AG04449 (cell line): ENCODE results near the gene MATN1.
"Not testable (repeated sequence)": the region's sequence is repeated elsewhere in the genome, so short reads cannot be mapped to it uniquely, and the experiment has no call there.

Source experiments
- CTCF ChIA-PET: fragments of 350-600 bp; formaldehyde crosslinking; extraction: SDS; loops from one replicate; lab custom pipeline; 2021; ENCODE audit warnings: antibody characterized with exemption; lab: Yijun Ruan, JAX
- POLR2A ChIA-PET: fragments of 400-600, 350-600 bp; formaldehyde crosslinking; extraction: SDS; loops from one replicate; lab custom pipeline; 2020; ENCODE audit warnings: antibody characterized with exemption, inconsistent platforms; lab: Yijun Ruan, JAX
- DNase-seq: peaks from one replicate; pipeline ENCODE4 v3.0.0-alpha.2; 2010; ENCODE audit warnings: low read depth, low spot score
- H3K4me3 ChIP-seq: 2 replicates; pipeline ENCODE4 v1.5.1; 2011; ENCODE audit warnings: low read depth, mild to moderate bottlenecking, control low read depth, low read length
- CTCF ChIP-seq: IDR thresholded peaks from one replicate; pipeline ENCODE4 v1.5.1; 2011; ENCODE audit warnings: mild to moderate bottlenecking, moderate library complexity, low read length, control low read depth, inconsistent platforms; ENCODE audit not compliant: insufficient read depth; ENCODE audit errors: missing control alignments

MATN1 gene

GRCh38 chr1:30723331-30723755, at the start of gene MATN1:
TSS of gene MATN1 (minus strand) at chr1:30723585. CDS start at chr1:30723551, 34 bp downstream.
- TF ChIP-seq CTCF = no peak
- CTCF ChIA-PET = interaction anchor here (0.9 to 19.4 kb wide), 9 partner anchors 10 to 189 kb away, joined by 3 to 943 read pairs (median 8); no protein-coding TSS in a partner anchor
- no peak for DNase-seq
- POLR2A ChIA-PET = no interaction called here
- H3K4me3 ChIP-seq = no peak within 1 kb of the TSS

- ChIA-PET CTCF (interaction anchor here (1.0 to 18.3 kb wide), 6 partner anchors 7 to 140 kb away, joined by 4 to 943 read pairs (median 18); partner anchors contain the start of gene MATN1), POLR2A (no interaction called here)
- TF ChIP-seq CTCF = no peak
- no peak overlapping the region for H3K4me3 ChIP-seq
- no peak for DNase-seq
These were observed 47.6 kb upstream of the MATN1 start for GRCh38 chr1:30771005-30771404.

- ChIA-PET POLR2A (interaction anchor here (0.7 kb wide), 1 partner anchor 26 kb away, joined by 3 read pairs; no protein-coding TSS in a partner anchor), CTCF (interaction anchor here (0.7 to 11.7 kb wide), 4 partner anchors 8 to 428 kb away, joined by 3 to 221 read pairs (median 4); no protein-coding TSS in a partner anchor)
- TF ChIP-seq CTCF = no peak
- no peak for DNase-seq
- H3K4me3 ChIP-seq = no peak overlapping the region
These were observed 46.8 kb upstream of the MATN1 start for GRCh38 chr1:30770150-30770549.

- no peak for TF ChIP-seq CTCF
- DNase-seq = no peak
- ChIA-PET POLR2A (interaction anchor here (0.7 kb wide), 1 partner anchor 25 kb away, joined by 3 read pairs; no protein-coding TSS in a partner anchor), CTCF (interaction anchor here (1.0 to 11.7 kb wide), 5 partner anchors 9 to 49 kb away, joined by 3 to 221 read pairs (median 3); partner anchors contain the start of gene MATN1)
- no peak overlapping the region for H3K4me3 ChIP-seq
These were observed 45.7 kb upstream of the MATN1 start for GRCh38 chr1:30768830-30769718.

GRCh38 chr1:30768159-30768829, 44.9 kb upstream of the MATN1 start:
- DNase-seq = no peak
- no peak overlapping the region for H3K4me3 ChIP-seq
- no peak for TF ChIP-seq CTCF
- ChIA-PET CTCF (interaction anchor here (1.1 to 11.7 kb wide), 4 partner anchors 10 to 48 kb away, joined by 3 to 221 read pairs (median 8); no protein-coding TSS in a partner anchor), POLR2A (no interaction called here)

- CTCF ChIA-PET = interaction anchor here (0.6 to 11.7 kb wide), 4 partner anchors 11 to 355 kb away, joined by 3 to 221 read pairs (median 6); no protein-coding TSS in a partner anchor
- H3K4me3 ChIP-seq, DNase-seq, POLR2A ChIA-PET: not testable (repeated sequence)
These were observed 43.6 kb upstream of the MATN1 start for GRCh38 chr1:30766948-30767347.
